Subcutaneous adipose tissue (tissue), 4 donors: ENCODE measurements around the gene HMCES. TPM values are rescaled to one million over a fixed set of nuclear protein-coding genes. Genes with fewer than 3 reads are reported as not detected.

ENCODE experiments used
- total RNA-seq, 4 donors: library from RNA; depleted of rRNA; stranded (reverse); fragments of >200 nt; gene quantifications; one replicate each; pipeline ENCODE4 v1.1.0, GENCODE V29; 2016
- TF ChIP-seq, protein P1 (sequence below): fragments of 450-650 bp; IDR thresholded peaks from one replicate; pipeline ENCODE4 v1.5.1; 2016; ENCODE audit warnings: low read depth, mild to moderate bottlenecking, control low read depth, antibody characterized with exemption, moderate library complexity

The HMCES gene
- total RNA-seq, 4 donors from 2014 or later = 23.6 to 62.9 (median 28.2) TPM

DNA sequence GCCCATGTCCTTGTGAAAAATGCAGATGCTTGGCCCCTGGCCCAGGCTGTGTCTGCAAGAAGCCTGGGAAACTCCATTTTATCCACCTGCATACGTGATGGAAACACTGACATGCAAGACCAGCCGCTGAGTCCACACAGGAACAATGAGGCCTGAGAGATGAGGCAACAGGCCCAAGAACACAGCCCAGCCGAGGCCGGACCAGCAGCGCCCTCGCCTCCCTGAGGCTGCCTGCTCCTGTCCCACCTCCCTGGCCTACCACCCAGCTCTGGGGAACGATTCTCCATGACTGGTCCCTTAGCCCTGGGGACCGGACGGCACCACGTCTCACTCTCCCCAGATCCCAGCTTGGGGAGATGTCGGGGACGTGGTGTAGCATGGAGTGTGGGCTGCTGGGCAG lies 47.5 kb downstream of the HMCES start:
- TF ChIP-seq, protein P1, sequence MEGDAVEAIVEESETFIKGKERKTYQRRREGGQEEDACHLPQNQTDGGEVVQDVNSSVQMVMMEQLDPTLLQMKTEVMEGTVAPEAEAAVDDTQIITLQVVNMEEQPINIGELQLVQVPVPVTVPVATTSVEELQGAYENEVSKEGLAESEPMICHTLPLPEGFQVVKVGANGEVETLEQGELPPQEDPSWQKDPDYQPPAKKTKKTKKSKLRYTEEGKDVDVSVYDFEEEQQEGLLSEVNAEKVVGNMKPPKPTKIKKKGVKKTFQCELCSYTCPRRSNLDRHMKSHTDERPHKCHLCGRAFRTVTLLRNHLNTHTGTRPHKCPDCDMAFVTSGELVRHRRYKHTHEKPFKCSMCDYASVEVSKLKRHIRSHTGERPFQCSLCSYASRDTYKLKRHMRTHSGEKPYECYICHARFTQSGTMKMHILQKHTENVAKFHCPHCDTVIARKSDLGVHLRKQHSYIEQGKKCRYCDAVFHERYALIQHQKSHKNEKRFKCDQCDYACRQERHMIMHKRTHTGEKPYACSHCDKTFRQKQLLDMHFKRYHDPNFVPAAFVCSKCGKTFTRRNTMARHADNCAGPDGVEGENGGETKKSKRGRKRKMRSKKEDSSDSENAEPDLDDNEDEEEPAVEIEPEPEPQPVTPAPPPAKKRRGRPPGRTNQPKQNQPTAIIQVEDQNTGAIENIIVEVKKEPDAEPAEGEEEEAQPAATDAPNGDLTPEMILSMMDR = no peak

DNA sequence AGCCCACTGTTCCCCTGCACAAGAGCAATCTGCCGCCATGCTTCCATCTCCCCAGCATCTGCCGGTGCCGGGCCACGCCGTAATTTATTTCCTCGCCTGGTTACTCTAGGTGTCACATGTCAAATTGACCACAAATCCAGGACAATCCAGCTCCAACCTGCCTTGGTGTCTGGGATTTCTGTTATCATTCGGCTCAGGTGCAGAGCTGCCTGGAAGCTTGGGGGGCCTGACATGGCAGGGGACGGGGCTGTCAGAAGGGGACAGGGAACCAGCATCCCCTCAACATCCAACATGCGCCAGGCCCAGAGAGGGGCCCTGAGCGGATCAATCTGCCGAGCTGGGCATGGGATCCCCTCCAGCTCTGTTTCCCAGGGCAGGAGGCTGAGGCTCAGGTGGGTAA lies 47.9 kb downstream of the HMCES start:
- TF ChIP-seq, protein P1 = no peak

DNA sequence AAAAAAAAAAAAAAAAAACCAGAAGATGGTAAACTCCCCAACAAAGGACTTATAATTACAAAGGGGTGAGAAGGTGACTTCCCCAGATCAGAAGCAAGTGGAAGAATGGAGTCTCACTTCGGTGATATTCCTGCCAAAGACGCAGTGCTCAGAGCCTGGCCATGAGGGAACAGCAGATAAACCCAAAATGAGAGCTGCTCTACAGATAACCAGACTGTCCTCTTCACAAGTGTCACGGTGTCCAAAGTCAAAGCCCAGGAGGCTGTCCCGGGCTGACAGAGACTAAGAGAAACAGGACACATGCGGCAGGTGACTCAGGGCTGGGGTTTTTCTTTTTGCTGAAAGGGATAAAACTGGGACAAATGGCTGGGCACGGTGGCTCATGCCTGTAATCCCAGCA lies 48.8 kb downstream of the HMCES start:
- TF ChIP-seq, protein P1 = no peak

DNA sequence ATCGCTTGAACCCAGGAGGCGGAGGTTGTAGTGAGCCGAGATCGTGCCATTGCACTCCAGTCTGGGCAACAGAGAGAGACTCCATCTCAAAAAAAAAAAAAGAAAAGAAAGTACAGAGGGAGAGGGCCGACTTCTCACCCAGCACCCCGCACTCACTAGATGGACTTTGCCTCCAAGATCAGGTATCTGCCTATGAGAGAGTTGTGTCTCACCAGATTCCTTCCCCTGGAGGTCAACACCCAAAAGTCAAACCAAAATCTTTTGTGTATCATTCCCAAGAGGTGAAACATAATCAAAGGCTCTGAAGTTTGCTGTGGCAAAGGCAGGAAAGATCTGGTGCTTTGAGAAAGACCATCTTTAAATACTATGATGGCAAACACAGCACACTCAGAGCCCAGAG lies 51.2 kb downstream of the HMCES start:
- TF ChIP-seq, protein P1 = no peak

DNA sequence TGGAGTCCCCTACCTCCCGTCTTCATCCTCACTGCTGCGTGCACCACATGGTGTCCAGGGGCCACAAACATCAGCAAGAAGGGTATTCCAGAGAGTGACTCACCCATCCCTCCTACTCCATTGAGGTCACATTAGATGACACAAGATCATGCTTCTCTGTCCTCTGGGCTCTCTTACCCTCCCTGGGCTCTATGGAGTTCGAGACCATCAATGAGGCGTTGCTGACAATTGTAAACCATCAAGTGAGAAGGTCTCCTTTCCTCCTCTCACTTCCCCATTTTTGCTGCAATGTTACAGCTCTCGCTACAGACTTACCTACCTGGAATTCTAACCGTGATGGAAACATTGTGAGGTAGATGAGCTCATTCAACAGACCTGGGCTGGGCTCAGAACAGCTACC lies 51.7 kb downstream of the HMCES start:
- TF ChIP-seq, protein P1 = no peak

DNA sequence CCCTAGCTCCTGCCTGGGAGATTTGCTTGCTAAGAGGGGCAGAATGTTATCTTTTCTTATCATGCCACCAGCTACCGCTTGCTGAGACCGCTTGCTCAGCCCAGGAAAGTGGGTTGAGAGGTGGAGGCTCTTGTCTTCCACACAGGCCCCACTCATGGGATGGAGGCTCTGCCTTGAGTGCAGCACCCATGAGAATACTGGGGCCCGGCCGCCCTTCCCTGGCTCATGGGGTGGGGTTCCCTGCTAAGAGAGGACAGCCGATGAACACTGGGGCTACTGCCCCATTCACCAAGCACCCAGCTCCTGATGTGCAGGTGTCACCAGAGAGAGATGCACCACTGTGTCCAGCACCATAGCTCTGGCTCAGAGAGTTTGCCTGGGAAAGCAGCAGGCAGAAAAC lies 55.2 kb downstream of the HMCES start:
- TF ChIP-seq, protein P1 = no peak

DNA sequence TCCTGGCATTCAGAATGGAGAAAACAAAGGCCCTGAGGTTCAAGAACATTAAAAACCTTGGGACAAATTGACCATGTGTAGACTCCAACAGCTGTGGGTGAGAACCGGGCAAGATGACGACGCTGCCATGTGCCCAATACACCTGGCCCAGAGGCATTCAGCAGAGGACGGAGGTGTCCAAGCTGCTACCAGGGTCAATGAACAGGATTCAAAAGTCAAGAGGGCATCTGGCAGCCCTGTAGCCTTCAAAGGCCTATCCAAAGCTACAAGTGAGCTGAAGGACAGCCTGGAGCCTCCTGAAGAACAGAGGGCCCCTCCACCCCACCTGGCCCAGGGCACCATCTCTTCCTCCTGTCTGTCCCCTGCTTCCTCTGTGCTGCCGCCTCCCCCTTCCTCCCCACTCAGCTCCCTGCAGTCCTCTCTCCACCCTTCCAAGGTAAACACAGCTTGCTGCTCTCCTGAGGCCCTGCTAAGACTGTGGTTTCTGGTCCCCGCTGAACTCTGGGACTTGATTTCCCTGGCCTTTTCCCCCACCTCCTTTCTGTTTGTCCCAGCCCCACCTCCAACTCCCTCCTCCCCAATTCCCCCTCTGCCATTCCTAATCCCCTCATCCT lies 57.5 kb downstream of the HMCES start:
- TF ChIP-seq, protein P1 = no peak
